Keratinocyte (primary cell): ENCODE data around the gene PTCH2. TPM values are rescaled to one million over a fixed set of nuclear protein-coding genes. Genes with fewer than 3 reads are reported as not detected.
A peak's percentile ranks its signal among the peaks of the same experiment; 100 is the strongest.

Experiments
- DNase-seq: peaks from one replicate; pipeline ENCODE4 v3.0.0-alpha.2; 2011; ENCODE audit warnings: low read depth, missing footprints, low spot score
- FAIRE-seq: peaks from 2 replicates; lab custom pipeline; 2011; peaks lifted over from hg19 to GRCh38; lab: Jason Lieb, UNC
- H2AFZ ChIP-seq: 2 replicates; pipeline ENCODE4 v1.6.0; 2012; ENCODE audit warnings: low read length, control low read depth, inconsistent platforms; ENCODE audit not compliant: control insufficient read depth
- H3K27ac ChIP-seq: 2 replicates; pipeline ENCODE4 v1.5.1; 2011; ENCODE audit warnings: low read length; ENCODE audit not compliant: control insufficient read depth, insufficient read depth
- H3K27me3 ChIP-seq: 3 replicates; pipeline ENCODE4 v1.6.0; 2011; ENCODE audit warnings: low read length; ENCODE audit not compliant: control insufficient read depth, insufficient read depth; ENCODE audit errors: extremely low read depth
- H3K36me3 ChIP-seq, 2 experiments: 2 replicates in 1 of 2; 3 replicates in 1 of 2; pipeline ENCODE4 v1.5.1; 2011; ENCODE audit warnings: low read length in 2 of 2, mild to moderate bottlenecking in 1 of 2; ENCODE audit not compliant: control insufficient read depth in 2 of 2, insufficient read depth in 2 of 2; ENCODE audit errors: extremely low read depth in 1 of 2
- H3K4me1 ChIP-seq: 3 replicates; pipeline ENCODE4 v1.5.1; 2011; ENCODE audit warnings: low read length; ENCODE audit not compliant: control insufficient read depth, insufficient read depth; ENCODE audit errors: extremely low read depth
- H3K4me2 ChIP-seq: 3 replicates; pipeline ENCODE4 v1.6.0; 2011; ENCODE audit warnings: low read depth, low read length; ENCODE audit not compliant: control insufficient read depth, insufficient read depth; ENCODE audit errors: extremely low read depth
- H3K4me3 ChIP-seq, 3 experiments: fragments of 200-600 bp in 1 of 3; sonication (generic) in 1 of 3; 2 replicates in 2 of 3; 3 replicates in 1 of 3; pipeline ENCODE4 v1.5.1; 2011 to 2016; ENCODE audit warnings: low read length in 3 of 3, mild to moderate bottlenecking in 3 of 3, control low read depth in 2 of 3, inconsistent platforms in 1 of 3, low read depth in 1 of 3, mixed read lengths in 1 of 3, mixed run types in 1 of 3, moderate library complexity in 1 of 3; ENCODE audit not compliant: control insufficient read depth in 2 of 3, insufficient read depth in 2 of 3; ENCODE audit errors: extremely low read depth in 1 of 3
- H3K79me2 ChIP-seq: 2 replicates; pipeline ENCODE4 v1.6.0; 2012; ENCODE audit warnings: low read length; ENCODE audit not compliant: control insufficient read depth, insufficient read depth
- H3K9ac ChIP-seq: 3 replicates; pipeline ENCODE4 v1.6.0; 2011; ENCODE audit warnings: low read length; ENCODE audit not compliant: control insufficient read depth, insufficient read depth; ENCODE audit errors: extremely low read depth
- H3K9me1 ChIP-seq: 3 replicates; pipeline ENCODE4 v1.6.0; 2011; ENCODE audit warnings: low read length; ENCODE audit not compliant: control insufficient read depth, insufficient read depth; ENCODE audit errors: extremely low read depth
- H3K9me3 ChIP-seq: 2 replicates; pipeline ENCODE4 v1.5.1; 2012; ENCODE audit warnings: low read depth, low read length; ENCODE audit not compliant: control insufficient read depth
- H4K20me1 ChIP-seq: 3 replicates; pipeline ENCODE4 v1.6.0; 2011; ENCODE audit warnings: low read length; ENCODE audit not compliant: control insufficient read depth, insufficient read depth; ENCODE audit errors: extremely low read depth
- CTCF ChIP-seq, 3 experiments: IDR thresholded peaks in 1 of 3; conservative IDR thresholded peaks in 1 of 3; optimal IDR thresholded peaks in 1 of 3; 2 replicates in 2 of 3; 3 replicates in 1 of 3; pipeline versions ENCODE3 to v1.5.1; 2011; ENCODE audit warnings: low read length in 3 of 3, mild to moderate bottlenecking in 3 of 3, moderate library complexity in 2 of 3, control low read depth in 1 of 3, inconsistent platforms in 1 of 3; ENCODE audit not compliant: insufficient read depth in 2 of 3; ENCODE audit errors: extremely low read depth in 1 of 3
- EZH2 ChIP-seq: IDR thresholded peaks from one replicate; pipeline ENCODE4 v1.6.1; 2012; ENCODE audit warnings: inconsistent platforms, mild to moderate bottlenecking, low read length, moderate library complexity
- dilution Hi-C: fragments of 300-500 bp; cut with MboI; formaldehyde crosslinking; loops from one replicate; pipeline ENCODE4 v1.7.0; 2020; ENCODE audit warnings: low sequenced_read_pairs; ENCODE audit not compliant: extremely low pct_ligation_motif_present
- polyA plus RNA-seq, 5 experiments: library from polyadenylated mRNA; depleted of rRNA in 3 of 5; stranded (reverse) in 3 of 5; stranded (forward) in 1 of 5; unstranded in 1 of 5; fragments of >200 nt; gene quantifications; 1 replicate in 1 of 5; 2 replicates in 3 of 5; 3 replicates in 1 of 5; pipeline versions ENCODE4 v1.2.1 to v1.2.3, GENCODE V29; 2011 to 2012; ENCODE audit warnings: missing spikeins in 2 of 5, low read depth in 1 of 5, low replicate concordance in 1 of 5

The PTCH2 gene
- polyA plus RNA-seq, 1 donor (not counting 4 experiments of a cell fraction or from before 2014, with no cell fraction given), result 0.01 TPM

GRCh38 chr1:44783697-44784093 lies 59.4 kb downstream of the PTCH2 start:
- no peaks in the 10 kb centered on the region for H3K9me3 ChIP-seq
- DNase-seq (no peak), FAIRE-seq (no peak)
- H3K79me2 ChIP-seq, result peaks cover under 1% of the 10 kb centered on the region
- H3K9me1 ChIP-seq, result peaks cover 2% of the 10 kb centered on the region
- H3K27me3 ChIP-seq, result no peaks in the 10 kb centered on the region
- dilution Hi-C loops, result no loop called here
- peaks cover 8 to 17% of the 10 kb centered on the region in 2 experiments for H3K36me3 ChIP-seq
- H2AFZ ChIP-seq, result peak overlapping the region; percentile 29
- H3K4me3 ChIP-seq, result peak overlapping the region in 1 of 3 experiments; percentile 34
- no peak overlapping the region for H3K27ac ChIP-seq
- peak overlapping the region; percentile 3 for H3K9ac ChIP-seq
- H3K4me2 ChIP-seq, result peak overlapping the region; percentile 56
- peaks cover 13% of the 10 kb centered on the region for H3K4me1 ChIP-seq
- peaks cover under 1% of the 10 kb centered on the region for H4K20me1 ChIP-seq
- TF ChIP-seq CTCF (optimal IDR thresholded peaks at IDR 0.05 in 1 of 3, IDR thresholded peaks at IDR 0.05 in 1 of 3, conservative IDR thresholded peaks at IDR 0.05 in 1 of 3; ENCODE audit: extremely low read depth in 1 of 3, insufficient read depth in 2 of 3, low read length in 3 of 3), result no peak
- TF ChIP-seq EZH2, result no peak

- H3K27me3 ChIP-seq, result no peaks in the 10 kb centered on the region
- H3K79me2 ChIP-seq, result peaks cover 30% of the 10 kb centered on the region
- no peak overlapping the region for H3K27ac ChIP-seq
- no peak for DNase-seq
- H3K9me1 ChIP-seq, result peaks cover 2% of the 10 kb centered on the region
- peaks cover 26% of the 10 kb centered on the region for H3K4me1 ChIP-seq
- peaks cover 19% of the 10 kb centered on the region for H4K20me1 ChIP-seq
- no peak overlapping the region for H3K9ac ChIP-seq
- no peaks in the 10 kb centered on the region for H3K9me3 ChIP-seq
- no peak overlapping the region for H2AFZ ChIP-seq
- no peak for TF ChIP-seq EZH2
- no peak for TF ChIP-seq CTCF (optimal IDR thresholded peaks at IDR 0.05 in 1 of 3, IDR thresholded peaks at IDR 0.05 in 1 of 3, conservative IDR thresholded peaks at IDR 0.05 in 1 of 3; ENCODE audit: extremely low read depth in 1 of 3, insufficient read depth in 2 of 3, low read length in 3 of 3)
- FAIRE-seq, result no peak
- H3K4me3 ChIP-seq, result no peak overlapping the region
- peaks cover 26 to 47% of the 10 kb centered on the region in 2 experiments for H3K36me3 ChIP-seq
- H3K4me2 ChIP-seq, result no peak overlapping the region
- dilution Hi-C loops, result no loop called here
Observed at GRCh38 chr1:44780583-44781121, 62.4 kb downstream of the PTCH2 start.
